ENCODE measurements around the gene SRP14.

DNA sequence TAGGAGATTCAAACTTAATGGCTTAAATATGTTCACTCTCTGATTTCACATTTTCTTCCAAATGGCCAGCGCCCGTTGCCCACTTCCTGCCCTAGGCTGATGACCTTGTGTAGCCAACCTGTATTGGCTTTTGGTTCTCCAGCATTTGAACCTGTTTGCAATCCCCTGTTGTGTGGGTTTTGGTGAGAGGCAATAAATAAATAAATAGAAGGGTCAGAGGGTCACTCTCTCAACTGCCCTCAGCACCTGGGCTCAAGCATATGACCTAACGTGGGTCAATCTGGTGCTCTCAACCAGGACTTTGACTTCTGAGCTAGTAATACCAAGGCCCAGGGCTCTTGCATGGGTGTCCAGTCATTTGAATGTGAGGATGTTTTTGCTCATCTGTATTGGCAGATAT, 1.8 kb upstream of the SRP14 start:
- TF ChIP-seq, protein P1, sequence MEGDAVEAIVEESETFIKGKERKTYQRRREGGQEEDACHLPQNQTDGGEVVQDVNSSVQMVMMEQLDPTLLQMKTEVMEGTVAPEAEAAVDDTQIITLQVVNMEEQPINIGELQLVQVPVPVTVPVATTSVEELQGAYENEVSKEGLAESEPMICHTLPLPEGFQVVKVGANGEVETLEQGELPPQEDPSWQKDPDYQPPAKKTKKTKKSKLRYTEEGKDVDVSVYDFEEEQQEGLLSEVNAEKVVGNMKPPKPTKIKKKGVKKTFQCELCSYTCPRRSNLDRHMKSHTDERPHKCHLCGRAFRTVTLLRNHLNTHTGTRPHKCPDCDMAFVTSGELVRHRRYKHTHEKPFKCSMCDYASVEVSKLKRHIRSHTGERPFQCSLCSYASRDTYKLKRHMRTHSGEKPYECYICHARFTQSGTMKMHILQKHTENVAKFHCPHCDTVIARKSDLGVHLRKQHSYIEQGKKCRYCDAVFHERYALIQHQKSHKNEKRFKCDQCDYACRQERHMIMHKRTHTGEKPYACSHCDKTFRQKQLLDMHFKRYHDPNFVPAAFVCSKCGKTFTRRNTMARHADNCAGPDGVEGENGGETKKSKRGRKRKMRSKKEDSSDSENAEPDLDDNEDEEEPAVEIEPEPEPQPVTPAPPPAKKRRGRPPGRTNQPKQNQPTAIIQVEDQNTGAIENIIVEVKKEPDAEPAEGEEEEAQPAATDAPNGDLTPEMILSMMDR (IDR thresholded peaks at IDR 0.05): no peak
- TF ChIP-seq POLR2A (IDR thresholded peaks at IDR 0.05): no peak
